B cell (primary cell): ENCODE measurements around the gene KCNS1. TPM values are rescaled to one million over a fixed set of nuclear protein-coding genes. Genes with fewer than 3 reads are reported as not detected.

ENCODE experiments used
- ATAC-seq: fragments of 200-7000 bp; cut with Tn5 transposase; one replicate; pipeline ENCODE4 v1.10.0; 2021; ENCODE audit warnings: low read depth, mild to moderate bottlenecking, moderate number of reproducible peaks, moderate library complexity
- CTCF ChIA-PET: fragments of 350-600 bp; sonication (Branson Sonifier 250); formaldehyde crosslinking; loops from one replicate; lab custom pipeline; 2021; ENCODE audit warnings: antibody characterized with exemption, inconsistent platforms; lab: Charles Lee
- POLR2A ChIA-PET: fragments of 350-600 bp; sonication (Branson Sonifier 250); formaldehyde crosslinking; loops from one replicate; lab custom pipeline; 2021; ENCODE audit warnings: antibody characterized with exemption; lab: Charles Lee
- DNase-seq: peaks from one replicate; pipeline ENCODE4 v3.0.0; 2013
- H2AFZ ChIP-seq: 2 replicates; pipeline ENCODE4 v1.6.1; 2012; ENCODE audit warnings: mild to moderate bottlenecking, low read depth, low read length; ENCODE audit not compliant: insufficient read depth, poor library complexity, severe bottlenecking
- H3K27ac ChIP-seq, 2 donors: 1 replicate in 1 of 2; 2 replicates in 1 of 2; pipeline ENCODE4 v1.5.1; 2012 to 2013; ENCODE audit warnings: low read length in 2 of 2, mild to moderate bottlenecking in 2 of 2, moderate library complexity in 1 of 2
- H3K27me3 ChIP-seq, 4 experiments: fragments of 200-600 bp in 1 of 4; sonication (generic) in 1 of 4; replicated peaks in 1 of 4; 1 replicate in 2 of 4; 2 replicates in 2 of 4; pipeline versions ENCODE4 v1.6.1 to v1.7.0; 2013 to 2016; ENCODE audit warnings: low read length in 3 of 4, mild to moderate bottlenecking in 2 of 4, mixed read lengths in 1 of 4, moderate library complexity in 1 of 4; ENCODE audit not compliant: insufficient read depth in 4 of 4, control insufficient read depth in 3 of 4; ENCODE audit errors: control extremely low read depth in 1 of 4
- H3K36me3 ChIP-seq, 2 experiments: replicated peaks in 1 of 2; 1 replicate in 1 of 2; 2 replicates in 1 of 2; pipeline versions ENCODE4 v1.6.1 to v1.7.1; 2013; ENCODE audit warnings: low read length in 1 of 2; ENCODE audit not compliant: insufficient read depth in 2 of 2, control insufficient read depth in 1 of 2; ENCODE audit errors: control extremely low read depth in 1 of 2, extremely low read depth in 1 of 2
- H3K4me1 ChIP-seq, 2 donors: fragments of 200-600 bp in 1 of 2; sonication (generic) in 1 of 2; 1 replicate in 1 of 2; 2 replicates in 1 of 2; pipeline versions ENCODE4 v1.5.1 to v1.6.1; 2013 to 2017; ENCODE audit warnings: low read length in 2 of 2; ENCODE audit not compliant: control insufficient read depth in 2 of 2, insufficient read depth in 2 of 2
- H3K4me2 ChIP-seq: replicated peaks from 2 replicates; pipeline ENCODE3; 2012; ENCODE audit warnings: mild to moderate bottlenecking, low read depth, low read length; ENCODE audit not compliant: poor library complexity, severe bottlenecking
- H3K4me3 ChIP-seq, 5 experiments: fragments of 200-600 bp in 1 of 5; sonication (generic) in 1 of 5; 1 replicate in 3 of 5; 2 replicates in 2 of 5; pipeline versions ENCODE4 v1.5.1 to v1.7.0; 2011 to 2016; ENCODE audit warnings: low read length in 4 of 5, mild to moderate bottlenecking in 4 of 5, low read depth in 2 of 5, control low read depth in 1 of 5, moderate library complexity in 1 of 5; ENCODE audit not compliant: insufficient read depth in 1 of 5; ENCODE audit errors: control extremely low read depth in 1 of 5, extremely low read depth in 1 of 5
- H3K79me2 ChIP-seq: fragments of 200-600 bp; sonication (generic); one replicate; pipeline ENCODE4 v1.6.0; 2016; ENCODE audit warnings: low read length; ENCODE audit not compliant: control insufficient read depth, insufficient read depth
- H3K9ac ChIP-seq: fragments of 200-600 bp; sonication (generic); 2 replicates; pipeline ENCODE4 v1.6.1; 2017; ENCODE audit warnings: mild to moderate bottlenecking, low read length, moderate library complexity
- H3K9me3 ChIP-seq, 3 donors: one replicate each; pipeline versions ENCODE4 v1.6.1 to v1.7.1; 2013; ENCODE audit warnings: low read length in 2 of 3; ENCODE audit not compliant: control insufficient read depth in 2 of 3, insufficient read depth in 1 of 3; ENCODE audit errors: control extremely low read depth in 1 of 3
- H4K20me1 ChIP-seq: 2 replicates; pipeline ENCODE4 v1.6.0; 2012; ENCODE audit warnings: mild to moderate bottlenecking, low read length; ENCODE audit not compliant: insufficient read depth, control insufficient read depth, poor library complexity, severe bottlenecking
- H3K27ac Mint-ChIP-seq: one replicate; pipeline ENCODE4 v1.8.0; 2021; ENCODE audit warnings: mixed read lengths
- H3K27me3 Mint-ChIP-seq: one replicate; pipeline ENCODE4 v1.8.0; 2021; ENCODE audit warnings: mixed read lengths
- H3K4me1 Mint-ChIP-seq: one replicate; pipeline ENCODE4 v1.8.0; 2021; ENCODE audit warnings: mixed read lengths
- H3K4me3 Mint-ChIP-seq: one replicate; pipeline ENCODE4 v1.8.0; 2021; ENCODE audit warnings: mixed read lengths
- H3K9me3 Mint-ChIP-seq: one replicate; pipeline ENCODE4 v1.8.0; 2022; ENCODE audit warnings: mixed read lengths; ENCODE audit not compliant: insufficient read depth
- EZH2 ChIP-seq: IDR thresholded peaks from 2 replicates; pipeline ENCODE4 v1.6.1; 2012; ENCODE audit warnings: borderline replicate concordance, low read depth, mild to moderate bottlenecking, moderate library complexity, low read length; ENCODE audit not compliant: insufficient read depth, poor library complexity, severe bottlenecking
- WGBS: methylation state at CpG from one replicate; pipeline ENCODE4 v1.1.5; 2013; ENCODE audit warnings: missing lambda C conversion rate; ENCODE audit not compliant: insufficient coverage; 5-methylcytosine and 5-hydroxymethylcytosine counted together
- intact Hi-C: fragments of 100-400 bp; cut with micrococcal nuclease; formaldehyde crosslinking; loops from one replicate; pipeline ENCODE4 v1.10.0; 2022
- polyA plus RNA-seq: library from polyadenylated mRNA; depleted of rRNA; stranded (reverse); fragments of >200 nt; gene quantifications from 2 replicates; pipeline ENCODE4 v1.2.3, GENCODE V29; 2012
- total RNA-seq, 2 donors: library from RNA; stranded (reverse); fragments of 120-200 nt in 1 of 2; gene quantifications; 1 replicate in 1 of 2; 2 replicates in 1 of 2; pipeline versions ENCODE4 v1.2.3 to v1.2.4, GENCODE V29; 2013 to 2022
- TF ChIP-seq, protein P1 (sequence below): fragments of 200-600 bp; IDR thresholded peaks from one replicate; pipeline ENCODE4 v1.8.0; 2022; ENCODE audit warnings: antibody characterized with exemption, mild to moderate bottlenecking

KCNS1 gene
- total and polyA plus RNA-seq, 2 donors (not counting 1 experiment from before 2014, with no cell fraction given), result 0.04 TPM; not detected in 1

DNA sequence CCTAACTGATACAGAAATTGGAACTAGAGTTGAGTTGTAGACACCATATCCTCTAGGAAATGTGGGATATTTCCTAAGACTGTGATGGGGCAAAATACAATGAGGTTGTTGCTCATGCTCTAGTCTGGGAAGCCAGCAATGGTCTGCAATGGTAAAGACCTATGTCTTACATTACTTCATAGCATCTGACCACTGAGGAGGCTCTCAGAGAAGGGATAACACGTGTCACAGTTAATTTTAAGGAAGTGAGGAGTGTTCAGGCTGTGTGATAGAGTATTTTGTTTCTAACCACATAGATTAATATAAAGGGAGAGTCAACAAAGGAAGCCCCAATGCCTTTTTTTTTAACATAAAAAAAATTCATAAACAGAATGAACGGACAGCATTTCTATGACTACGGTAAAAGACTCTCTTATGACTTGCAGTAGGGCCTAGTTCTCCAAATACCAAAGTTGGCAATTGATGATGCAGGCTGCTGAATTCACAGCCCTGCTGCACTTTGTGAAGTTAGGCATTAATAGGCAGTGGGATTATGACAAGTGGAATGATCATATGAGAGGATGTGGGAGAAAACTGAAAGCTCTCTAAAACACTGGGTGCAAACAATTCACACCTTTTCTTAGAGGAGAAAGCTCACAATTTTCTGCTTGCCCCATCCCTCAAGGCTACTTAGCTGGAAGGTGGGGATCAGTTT lies 13.7 kb downstream of the KCNS1 start:
- H3K9me3 Mint-ChIP-seq, result no peaks in the 10 kb centered on the region
- ATAC-seq, result no peak
- intact Hi-C loops, result no loop called here

DNA sequence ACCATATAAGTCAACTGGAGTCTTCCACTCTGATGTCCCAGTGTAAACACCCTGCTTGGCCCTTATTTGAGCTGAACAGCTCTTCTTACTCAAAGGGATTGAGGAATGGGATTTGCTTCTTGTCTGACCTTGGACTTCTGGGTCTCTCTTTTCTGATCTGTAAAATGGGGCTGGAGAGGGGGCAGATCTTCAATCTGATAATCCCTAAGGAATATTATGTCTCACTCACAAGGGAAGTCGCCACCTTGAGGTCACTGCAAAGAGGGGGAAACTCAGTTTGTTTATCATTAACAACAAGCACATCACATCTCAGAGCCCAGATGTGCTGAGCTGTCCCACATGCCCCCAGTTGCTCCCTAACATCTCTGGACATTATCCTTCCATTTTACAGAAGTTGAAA lies 15.1 kb downstream of the KCNS1 start:
- H3K27me3 ChIP-seq, result no peaks in the 10 kb centered on the region
- H3K27ac Mint-ChIP-seq, result no peak overlapping the region
- intact Hi-C loops, result no loop called here
- peaks cover 9 to 23% of the 10 kb centered on the region in 2 experiments for H3K36me3 ChIP-seq
- DNase-seq (no peak), ATAC-seq (no peak)
- H3K4me1 Mint-ChIP-seq, result peaks cover 28% of the 10 kb centered on the region
- no peak overlapping the region for H2AFZ ChIP-seq
- H3K27me3 Mint-ChIP-seq, result no peaks in the 10 kb centered on the region
- H3K27ac ChIP-seq, result peak overlapping the region in 1 of 2 donors; percentile 46
- no peaks in the 10 kb centered on the region for H3K79me2 ChIP-seq
- H3K9ac ChIP-seq, result no peak overlapping the region
- H3K4me1 ChIP-seq, result peaks cover 11 to 14% of the 10 kb centered on the region in 2 donors
- no CpG with 5 or more reads among the region's 1 CpG for WGBS
- TF ChIP-seq EZH2, result no peak
- TF ChIP-seq, protein P1, sequence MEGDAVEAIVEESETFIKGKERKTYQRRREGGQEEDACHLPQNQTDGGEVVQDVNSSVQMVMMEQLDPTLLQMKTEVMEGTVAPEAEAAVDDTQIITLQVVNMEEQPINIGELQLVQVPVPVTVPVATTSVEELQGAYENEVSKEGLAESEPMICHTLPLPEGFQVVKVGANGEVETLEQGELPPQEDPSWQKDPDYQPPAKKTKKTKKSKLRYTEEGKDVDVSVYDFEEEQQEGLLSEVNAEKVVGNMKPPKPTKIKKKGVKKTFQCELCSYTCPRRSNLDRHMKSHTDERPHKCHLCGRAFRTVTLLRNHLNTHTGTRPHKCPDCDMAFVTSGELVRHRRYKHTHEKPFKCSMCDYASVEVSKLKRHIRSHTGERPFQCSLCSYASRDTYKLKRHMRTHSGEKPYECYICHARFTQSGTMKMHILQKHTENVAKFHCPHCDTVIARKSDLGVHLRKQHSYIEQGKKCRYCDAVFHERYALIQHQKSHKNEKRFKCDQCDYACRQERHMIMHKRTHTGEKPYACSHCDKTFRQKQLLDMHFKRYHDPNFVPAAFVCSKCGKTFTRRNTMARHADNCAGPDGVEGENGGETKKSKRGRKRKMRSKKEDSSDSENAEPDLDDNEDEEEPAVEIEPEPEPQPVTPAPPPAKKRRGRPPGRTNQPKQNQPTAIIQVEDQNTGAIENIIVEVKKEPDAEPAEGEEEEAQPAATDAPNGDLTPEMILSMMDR, result no peak
- H3K4me2 ChIP-seq, result no peak overlapping the region
- H3K4me3 Mint-ChIP-seq, result no peak overlapping the region
- no peaks in the 10 kb centered on the region for H4K20me1 ChIP-seq
- peaks cover 0 to 11% (median 6%) of the 10 kb centered on the region in 3 donors for H3K9me3 ChIP-seq
- no peak overlapping the region for H3K4me3 ChIP-seq
- POLR2A ChIA-PET, result no interaction called here
- H3K9me3 Mint-ChIP-seq, result peaks cover 5% of the 10 kb centered on the region
- CTCF ChIA-PET, result interaction anchor here (2.0 kb wide), 1 partner anchor 10 kb away, joined by 17 read pairs; no protein-coding TSS in a partner anchor

More for the DNA sequence above, 13.7 kb downstream of the KCNS1 start:
- peaks cover 0 to 7% (median under 1%) of the 10 kb centered on the region in 3 donors for H3K9me3 ChIP-seq
- DNase-seq, result no peak
- H3K4me3 ChIP-seq, result no peak overlapping the region
- no peaks in the 10 kb centered on the region for H3K27me3 ChIP-seq
- peaks cover 7 to 11% of the 10 kb centered on the region in 2 experiments for H3K36me3 ChIP-seq
- H3K4me1 Mint-ChIP-seq, result peaks cover 28% of the 10 kb centered on the region
- peaks cover 11 to 14% of the 10 kb centered on the region in 2 donors for H3K4me1 ChIP-seq
- ChIA-PET CTCF (interaction anchor here (0.6 to 2.2 kb wide), 3 partner anchors 9 to 44 kb away, joined by 3 to 17 read pairs (median 7); no protein-coding TSS in a partner anchor), POLR2A (no interaction called here)
- H3K27ac ChIP-seq, result peak overlapping the region in 1 of 2 donors; percentile 15
- no CpG with 5 or more reads among the region's 3 CpGs for WGBS
- H2AFZ ChIP-seq, result no peak overlapping the region
- H3K9ac ChIP-seq, result no peak overlapping the region
- no peaks in the 10 kb centered on the region for H4K20me1 ChIP-seq
- H3K4me3 Mint-ChIP-seq, result no peak overlapping the region
- H3K4me2 ChIP-seq, result peak overlapping the region; percentile 16
- TF ChIP-seq, protein P1, result no peak
- no peak for TF ChIP-seq EZH2
- H3K79me2 ChIP-seq, result no peaks in the 10 kb centered on the region
- peak overlapping the region; percentile 29 for H3K27ac Mint-ChIP-seq
- H3K27me3 Mint-ChIP-seq, result no peaks in the 10 kb centered on the region
